Small intestine (tissue), 7 donors: ENCODE results near the gene LILRB4. TPM values are rescaled to one million over a fixed set of nuclear protein-coding genes. Genes with fewer than 3 reads are reported as not detected.
"Not testable (repeated sequence)": the region's sequence is repeated elsewhere in the genome, so short reads cannot be mapped to it uniquely, and the experiment has no call there.

ENCODE experiments used
- DNase-seq, 2 donors: peaks; one replicate each; pipeline versions ENCODE4 v3.0.0 to v3.0.0-alpha.2; 2013
- FAIRE-seq: peaks from 2 replicates; lab custom pipeline; 2012; peaks lifted over from hg19 to GRCh38; lab: Jason Lieb, UNC
- H3K27ac ChIP-seq, 3 donors: one replicate each; pipeline ENCODE4 v1.5.1; 2013; ENCODE audit warnings: low read length in 2 of 3, mild to moderate bottlenecking in 2 of 3, control low read depth in 1 of 3, inconsistent platforms in 1 of 3, low read depth in 1 of 3, moderate library complexity in 1 of 3
- H3K27me3 ChIP-seq, 3 donors: one replicate each; pipeline ENCODE4 v1.6.1; 2013; ENCODE audit warnings: low read length in 3 of 3, inconsistent platforms in 1 of 3; ENCODE audit not compliant: control insufficient read depth in 3 of 3, insufficient read depth in 3 of 3
- H3K36me3 ChIP-seq, 3 donors: one replicate each; pipeline ENCODE4 v1.6.1; 2013; ENCODE audit warnings: low read length in 3 of 3, inconsistent platforms in 1 of 3, low read depth in 1 of 3, mild to moderate bottlenecking in 1 of 3, moderate library complexity in 1 of 3; ENCODE audit not compliant: control insufficient read depth in 3 of 3, insufficient read depth in 2 of 3
- H3K4me1 ChIP-seq, 3 donors: one replicate each; pipeline ENCODE4 v1.6.1; 2013; ENCODE audit warnings: low read length in 2 of 3, inconsistent platforms in 1 of 3, low read depth in 1 of 3, mild to moderate bottlenecking in 1 of 3, moderate library complexity in 1 of 3; ENCODE audit not compliant: control insufficient read depth in 3 of 3, insufficient read depth in 2 of 3
- H3K4me3 ChIP-seq, 3 donors: one replicate each; pipeline ENCODE4 v1.5.1; 2013; ENCODE audit warnings: low read length in 3 of 3, control low read depth in 1 of 3, inconsistent platforms in 1 of 3, low read depth in 1 of 3, mild to moderate bottlenecking in 1 of 3, moderate library complexity in 1 of 3
- H3K9me3 ChIP-seq, 2 donors: one replicate each; pipeline ENCODE4 v1.6.1; 2013; ENCODE audit warnings: low read depth in 1 of 2, low read length in 1 of 2; ENCODE audit not compliant: control insufficient read depth in 2 of 2, insufficient read depth in 1 of 2
- WGBS, 3 donors: extraction: QIAGEN DNeasy Blood & Tissue Kit; methylation state at CpG; one replicate each; pipeline ENCODE4 v1.1.7; 2013; 5-methylcytosine and 5-hydroxymethylcytosine counted together
- polyA plus RNA-seq, 4 donors: library from polyadenylated mRNA; stranded (reverse) in 3 of 4; unstranded in 1 of 4; fragments of 200-250 nt in 3 of 4; fragments of 120-200 nt in 1 of 4; gene quantifications; one replicate each; pipeline versions ENCODE4 v1.2.1 to v1.2.3, GENCODE V29; 2013
- donor health status: healthy with polysubstance abuse.
- donor health status: control.
- donor health status: control.
- donor health status: Bipolar disorder and iron deficiency.
- donor health status: healthy.

The LILRB4 gene
- polyA plus RNA-seq, 4 donors = 1.1 to 4.6 (median 2.9) TPM

DNA sequence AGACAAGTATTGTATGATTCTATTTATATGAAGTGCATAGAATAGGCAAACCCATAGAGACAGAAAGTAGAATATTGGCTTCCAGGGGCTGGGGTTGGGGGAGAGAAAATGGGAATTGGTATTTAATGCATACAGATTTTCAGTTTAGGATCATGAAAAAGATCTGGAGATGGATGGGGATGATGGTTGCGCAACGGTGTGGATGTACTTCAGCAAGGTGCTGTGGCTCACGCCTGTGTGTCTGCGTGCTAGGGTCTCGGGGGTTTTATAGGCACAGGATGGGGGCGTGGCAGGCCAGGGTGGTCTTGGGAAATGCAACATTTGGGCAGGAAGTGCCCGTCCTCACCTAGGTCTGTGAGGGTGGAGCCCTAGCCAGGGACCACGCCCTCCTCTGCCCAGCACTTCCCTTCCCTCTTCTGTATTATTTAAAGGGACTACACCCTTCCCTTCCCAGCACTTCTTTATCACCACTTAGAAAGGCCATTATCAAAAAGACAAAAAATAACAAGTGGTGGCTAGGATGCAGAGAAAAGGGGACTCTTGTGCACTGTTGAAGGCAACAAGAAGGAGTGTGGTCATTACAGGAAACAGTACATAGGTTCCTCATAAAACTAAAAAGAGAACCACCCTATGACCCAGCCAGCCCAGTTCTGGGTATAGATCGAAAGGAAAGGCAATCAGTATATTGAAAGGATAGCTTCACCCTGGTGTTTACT, 29.0 kb downstream of the LILRB4 start:
- Histone ChIP-seq H3K27me3 (no peaks in the 10 kb centered on the region), H3K4me3 (no peak overlapping the region), H3K4me1 (no peaks in the 10 kb centered on the region), H3K36me3 (no peaks in the 10 kb centered on the region), H3K27ac (no peak overlapping the region), H3K9me3 (no peaks in the 10 kb centered on the region)
- DNase-seq = no peak
- no peak for FAIRE-seq
- WGBS, 3 donors = 62 to 73% (median 71%) methylated on average over 9 of the region's 9 CpGs

DNA sequence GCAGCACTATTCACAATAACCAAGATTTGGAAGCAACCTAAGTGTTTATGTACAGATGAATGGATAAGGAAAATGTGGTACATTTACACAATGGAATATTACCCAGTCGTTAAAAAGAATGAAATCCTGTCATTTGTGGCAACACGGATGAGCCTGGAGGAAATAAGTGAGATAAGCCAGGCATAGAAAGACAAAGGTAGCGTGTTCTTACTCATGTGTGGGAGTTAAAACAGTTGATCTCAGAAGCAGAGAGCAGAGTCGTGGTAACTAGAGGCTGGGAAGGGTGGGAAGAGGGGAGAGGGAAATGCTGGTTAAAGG, 29.5 kb downstream of the LILRB4 start:
- DNase-seq = no peak
- Histone ChIP-seq H3K4me3 (no peak overlapping the region), H3K4me1 (no peaks in the 10 kb centered on the region), H3K9me3 (no peaks in the 10 kb centered on the region), H3K36me3 (no peaks in the 10 kb centered on the region), H3K27me3 (no peaks in the 10 kb centered on the region), H3K27ac (no peak overlapping the region)
- 58 to 65% (median 62%) methylated on average over 4 of the region's 4 CpGs for WGBS, 3 donors
- no peak for FAIRE-seq

DNA sequence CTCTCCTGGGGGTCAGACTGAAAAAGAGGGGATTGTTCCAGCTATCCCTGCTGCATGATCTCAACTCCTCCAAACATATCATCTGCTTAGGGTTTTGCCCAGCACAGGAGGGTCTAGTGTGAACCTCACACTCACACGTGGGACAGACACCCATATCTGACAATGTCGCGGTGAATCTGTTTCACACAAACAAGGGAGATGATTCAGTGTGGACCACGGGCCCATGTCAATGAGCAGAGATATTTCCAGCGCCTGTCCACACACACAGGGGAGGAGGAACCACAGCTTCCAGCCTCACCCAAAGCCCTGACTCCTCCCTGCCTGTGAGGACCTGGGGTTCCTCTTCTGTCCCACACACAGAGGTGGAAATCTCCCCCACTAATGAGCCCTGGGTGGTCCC, 31.9 kb downstream of the LILRB4 start:
- WGBS, 3 donors = 72 to 82% (median 75%) methylated on average over 5 of the region's 5 CpGs
- Histone ChIP-seq H3K4me3 (no peak overlapping the region), H3K36me3 (no peaks in the 10 kb centered on the region), H3K27ac (no peak overlapping the region), H3K27me3 (no peaks in the 10 kb centered on the region), H3K4me1 (no peaks in the 10 kb centered on the region), H3K9me3 (no peaks in the 10 kb centered on the region)
- FAIRE-seq = no peak
- no peak for DNase-seq

DNA sequence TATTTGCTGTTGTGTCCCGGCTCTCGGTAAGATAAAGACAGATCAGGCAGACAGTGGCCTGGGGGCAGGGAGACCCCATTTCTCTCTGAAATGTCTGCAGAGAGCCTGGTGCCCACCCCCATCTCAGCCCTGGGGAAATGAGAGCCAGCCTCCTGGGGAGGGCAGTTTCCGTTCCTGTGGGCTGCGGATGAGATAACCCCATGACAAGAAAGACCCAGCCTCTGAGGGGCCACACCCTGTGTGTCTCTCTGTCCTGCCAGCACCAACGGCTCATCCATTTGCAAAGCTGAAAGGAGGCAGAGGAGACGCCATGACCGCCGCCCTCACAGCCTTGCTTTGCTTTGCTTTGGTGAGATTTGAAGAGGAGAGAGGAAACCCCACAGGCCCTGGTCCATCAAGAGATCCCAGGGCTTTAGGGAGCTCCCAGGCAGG, 33.3 kb downstream of the LILRB4 start:
- no peaks in the 10 kb centered on the region for H3K36me3 ChIP-seq
- H3K27ac ChIP-seq = no peak overlapping the region
- 53 to 69% (median 68%) methylated on average over 8 of the region's 8 CpGs for WGBS, 3 donors
- no peak overlapping the region for H3K4me3 ChIP-seq
- H3K27me3 ChIP-seq = no peaks in the 10 kb centered on the region
- DNase-seq (no peak), FAIRE-seq (no peak)
- no peaks in the 10 kb centered on the region for H3K4me1 ChIP-seq
- H3K9me3 ChIP-seq = peaks cover 0 to 2% of the 10 kb centered on the region in 2 donors

DNA sequence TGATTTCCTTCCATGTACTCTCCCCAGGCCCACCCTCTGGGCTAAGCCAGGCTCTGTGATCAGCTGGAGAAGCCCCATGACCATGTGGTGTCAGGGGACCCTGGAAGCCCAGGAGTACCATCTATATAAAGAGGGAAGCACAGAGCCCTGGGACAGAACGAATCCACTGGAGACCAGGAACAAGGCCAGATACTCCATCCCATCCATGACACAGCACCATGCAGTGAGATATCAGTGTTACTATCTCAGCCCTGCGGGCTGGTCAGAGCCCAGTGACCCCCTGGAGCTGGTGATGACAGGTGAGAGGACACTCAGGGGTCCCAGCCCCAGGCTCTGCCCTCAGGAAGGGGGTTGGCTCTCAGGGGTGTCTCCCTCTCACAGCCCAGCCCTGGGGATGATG, 34.0 kb downstream of the LILRB4 start:
- H3K9me3 ChIP-seq = peaks cover 0 to 4% of the 10 kb centered on the region in 2 donors
- H3K4me3 ChIP-seq = no peak overlapping the region
- H3K36me3 ChIP-seq = no peaks in the 10 kb centered on the region
- DNase-seq (no peak), FAIRE-seq (no peak)
- no peaks in the 10 kb centered on the region for H3K4me1 ChIP-seq
- no peaks in the 10 kb centered on the region for H3K27me3 ChIP-seq
- no peak overlapping the region for H3K27ac ChIP-seq
- WGBS, 3 donors = 22 to 29% (median 28%) methylated on average over 2 of the region's 2 CpGs

DNA sequence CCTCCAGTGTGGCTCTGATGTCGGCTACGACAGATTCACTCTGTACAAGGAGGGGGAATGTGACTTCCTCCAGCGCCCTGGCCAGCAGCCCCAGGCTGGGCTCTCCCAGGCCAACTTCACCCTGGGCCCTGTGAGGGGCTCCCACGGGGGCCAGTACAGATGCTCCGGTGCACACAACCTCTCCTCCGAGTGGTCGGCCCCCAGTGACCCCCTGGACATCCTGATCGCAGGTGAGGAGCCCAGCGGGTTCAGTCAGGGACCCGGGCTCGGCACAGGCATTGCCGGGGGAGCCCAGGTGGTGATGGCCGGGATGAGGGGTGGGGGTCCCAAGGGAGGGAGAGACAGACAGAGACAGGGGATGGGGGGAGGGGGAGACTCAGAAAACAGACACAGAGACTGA, 34.9 kb downstream of the LILRB4 start:
- not testable (repeated sequence) for H3K27ac ChIP-seq, DNase-seq, H3K9me3 ChIP-seq, H3K27me3 ChIP-seq, FAIRE-seq, H3K36me3 ChIP-seq, H3K4me1 ChIP-seq, H3K4me3 ChIP-seq
- 74 to 81% (median 76%) methylated on average over 12 to 13 of the region's 13 CpGs for WGBS, 3 donors

DNA sequence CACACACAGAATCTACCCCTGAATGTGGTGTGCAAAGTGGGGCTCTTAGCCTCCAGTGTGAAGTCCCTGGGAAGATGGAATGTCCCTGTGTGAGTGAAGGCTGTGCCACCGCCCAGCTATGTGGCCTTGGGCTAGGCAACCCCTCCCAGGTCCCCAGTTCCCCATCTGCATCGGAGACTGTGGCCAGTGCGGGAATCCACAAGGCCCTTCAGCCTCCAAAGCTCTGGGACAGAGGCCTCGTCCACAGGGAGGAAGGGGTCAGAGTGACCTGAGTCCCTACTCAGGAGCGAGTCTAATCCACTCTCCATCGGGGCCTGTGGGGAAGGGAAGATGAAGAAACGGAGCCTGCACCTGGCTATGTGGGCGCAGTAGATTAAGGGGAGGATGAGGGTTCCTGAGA, 42.1 kb downstream of the LILRB4 start:
- no peaks in the 10 kb centered on the region for H3K27me3 ChIP-seq
- FAIRE-seq (no peak), DNase-seq (no peak)
- no peak overlapping the region for H3K27ac ChIP-seq
- H3K36me3 ChIP-seq = no peaks in the 10 kb centered on the region
- H3K4me1 ChIP-seq = no peaks in the 10 kb centered on the region
- no peak overlapping the region for H3K4me3 ChIP-seq
- WGBS, 3 donors = 69 to 78% (median 75%) methylated on average over 8 of the region's 8 CpGs
- H3K9me3 ChIP-seq = peaks cover 0 to 29% of the 10 kb centered on the region in 2 donors

DNA sequence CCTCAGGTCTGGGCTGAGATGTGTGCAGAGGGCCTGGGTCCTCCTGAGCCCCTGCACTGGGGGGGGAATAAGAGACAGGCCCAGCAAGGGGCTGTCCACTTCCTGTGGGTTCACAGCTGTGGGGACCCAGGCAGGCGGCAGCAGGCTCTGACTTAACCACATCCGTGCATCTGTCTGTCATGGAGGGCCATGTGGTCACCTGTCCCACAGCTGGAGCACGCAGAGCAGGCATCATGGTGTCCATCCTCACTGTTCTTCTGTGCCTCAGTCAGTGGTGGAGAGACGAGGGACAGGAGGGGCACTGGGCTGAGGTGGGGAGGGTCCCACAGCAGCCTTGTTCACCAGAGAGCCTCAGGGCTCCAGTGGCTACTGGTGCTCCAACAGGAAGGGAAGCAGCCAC, 45.2 kb downstream of the LILRB4 start:
- DNase-seq = peak in 1 of 2 donors; percentile 54
- Histone ChIP-seq H3K27me3 (no peaks in the 10 kb centered on the region), H3K36me3 (no peaks in the 10 kb centered on the region), H3K9me3 (peaks cover 0 to 28% of the 10 kb centered on the region in 2 donors), H3K4me3 (peak overlapping the region in 1 of 3 donors; percentile 8), H3K4me1 (no peaks in the 10 kb centered on the region), H3K27ac (peak overlapping the region in 1 of 3 donors; percentile 5)
- WGBS, 3 donors = 45 to 56% (median 55%) methylated on average over 4 of the region's 4 CpGs
- FAIRE-seq = no peak

DNA sequence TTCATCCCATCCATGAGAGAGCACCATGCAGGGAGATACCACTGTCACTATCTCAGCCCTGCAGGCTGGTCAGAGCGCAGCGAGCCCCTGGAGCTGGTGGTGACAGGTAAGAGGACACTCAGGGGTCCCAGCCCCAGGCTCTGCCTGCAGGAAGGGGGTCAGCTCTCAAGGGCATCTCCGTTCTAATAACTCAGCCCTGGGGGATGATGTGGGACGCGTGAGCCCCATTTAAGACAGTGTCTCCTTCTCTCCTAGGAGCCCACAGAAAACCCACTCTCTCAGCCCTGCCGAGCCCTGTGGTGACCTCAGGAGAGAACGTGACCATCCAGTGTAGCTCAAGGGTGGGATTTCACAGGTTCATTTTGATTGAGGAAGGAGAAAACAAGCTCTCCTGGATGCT, 46.0 kb downstream of the LILRB4 start:
- no peaks in the 10 kb centered on the region for H3K36me3 ChIP-seq
- H3K27ac ChIP-seq = no peak overlapping the region
- peaks cover 0 to 29% of the 10 kb centered on the region in 2 donors for H3K9me3 ChIP-seq
- no peak overlapping the region for H3K4me3 ChIP-seq
- H3K4me1 ChIP-seq = no peaks in the 10 kb centered on the region
- no peak for DNase-seq
- WGBS, 3 donors = 83 to 88% (median 84%) methylated on average over 7 of the region's 7 CpGs
- FAIRE-seq = no peak
- no peaks in the 10 kb centered on the region for H3K27me3 ChIP-seq
